ENCODE data around the gene KRTAP12-4. TPM values are rescaled to one million over a fixed set of nuclear protein-coding genes. Genes with fewer than 3 reads are reported as not detected.

Gene KRTAP12-4
- total RNA-seq, 2 experiments from 2014 or later, result not detected

- H3K4me2 ChIP-seq (ENCODE audit: low read length), result no peak overlapping the region
- no peaks in the 10 kb centered on the region for H3K4me1 ChIP-seq (ENCODE audit: insufficient read depth, low read length, poor library complexity, severe bottlenecking)
- no peaks in the 10 kb centered on the region for H3K9me3 ChIP-seq (ENCODE audit: low read length)
- no peaks in the 10 kb centered on the region for H4K20me1 ChIP-seq (ENCODE audit: insufficient read depth, low read length)
- TF ChIP-seq EZH2phosphoT487 (IDR thresholded peaks at IDR 0.05; ENCODE audit: borderline replicate concordance, low read depth, low read length) (no peak), CTCF (conservative IDR thresholded peaks at IDR 0.05; ENCODE audit: low read length) (no peak)
- ChIA-PET CTCF (ENCODE audit: unreplicated experiment) (no interaction called here), POLR2A (no interaction called here)
- no peaks in the 10 kb centered on the region for H3K79me2 ChIP-seq (ENCODE audit: insufficient read depth, low read depth, low read length)
- H2AFZ ChIP-seq (ENCODE audit: low read length), result no peak overlapping the region
- no peaks in the 10 kb centered on the region for H3K36me3 ChIP-seq (ENCODE audit: insufficient read depth, low read length)
- H3K9me2 ChIP-seq (ENCODE audit: insufficient read depth, low read length), result no peaks in the 10 kb centered on the region
- no peak overlapping the region for H3K27ac ChIP-seq (ENCODE audit: low read depth, low read length, poor library complexity, severe bottlenecking)
- no peak overlapping the region for H3K4me3 ChIP-seq (ENCODE audit: low read depth, low read length, poor library complexity, severe bottlenecking)
- DNase-seq (ENCODE audit: low spot score), result no peak
- intact Hi-C loops (cut with micrococcal nuclease; ENCODE audit: unreplicated experiment), result no loop called here
- BruUV-seq (replicated peaks), result no TSS peak
Measured at GRCh38 chr21:44684483-44684882, 30.0 kb upstream of the KRTAP12-4 start.

- Histone ChIP-seq H2AFZ (ENCODE audit: low read length) (no peak overlapping the region), H3K27ac (ENCODE audit: low read depth, low read length, poor library complexity, severe bottlenecking) (no peak overlapping the region), H3K36me3 (ENCODE audit: insufficient read depth, low read length) (no peaks in the 10 kb centered on the region), H3K9me3 (ENCODE audit: low read length) (no peaks in the 10 kb centered on the region), H3K9me2 (ENCODE audit: insufficient read depth, low read length) (no peaks in the 10 kb centered on the region), H3K4me3 (ENCODE audit: low read depth, low read length, poor library complexity, severe bottlenecking) (no peak overlapping the region), H3K79me2 (ENCODE audit: insufficient read depth, low read depth, low read length) (no peaks in the 10 kb centered on the region), H4K20me1 (ENCODE audit: insufficient read depth, low read length) (no peaks in the 10 kb centered on the region), H3K4me2 (ENCODE audit: low read length) (no peak overlapping the region), H3K4me1 (ENCODE audit: insufficient read depth, low read length, poor library complexity, severe bottlenecking) (no peaks in the 10 kb centered on the region)
- intact Hi-C loops (cut with micrococcal nuclease; ENCODE audit: unreplicated experiment), result no loop called here
- POLR2A ChIA-PET, result no interaction called here
- CTCF ChIA-PET (ENCODE audit: unreplicated experiment), result no interaction called here
- no TSS peak for BruUV-seq (replicated peaks)
- no peak for DNase-seq (ENCODE audit: low spot score)
- no peak for TF ChIP-seq EZH2phosphoT487 (IDR thresholded peaks at IDR 0.05; ENCODE audit: borderline replicate concordance, low read depth, low read length)
- no peak for TF ChIP-seq CTCF (conservative IDR thresholded peaks at IDR 0.05; ENCODE audit: low read length)
Measured at GRCh38 chr21:44684077-44684476, 29.6 kb upstream of the KRTAP12-4 start.

- Histone ChIP-seq H3K9me2 (ENCODE audit: insufficient read depth, low read length) (no peaks in the 10 kb centered on the region), H4K20me1 (ENCODE audit: insufficient read depth, low read length) (no peaks in the 10 kb centered on the region), H3K79me2 (ENCODE audit: insufficient read depth, low read depth, low read length) (no peaks in the 10 kb centered on the region), H3K4me1 (ENCODE audit: insufficient read depth, low read length, poor library complexity, severe bottlenecking) (no peaks in the 10 kb centered on the region), H3K4me2 (ENCODE audit: low read length) (no peak overlapping the region), H2AFZ (ENCODE audit: low read length) (no peak overlapping the region), H3K36me3 (ENCODE audit: insufficient read depth, low read length) (no peaks in the 10 kb centered on the region), H3K9me3 (ENCODE audit: low read length) (no peaks in the 10 kb centered on the region), H3K27ac (ENCODE audit: low read depth, low read length, poor library complexity, severe bottlenecking) (no peak overlapping the region), H3K4me3 (ENCODE audit: low read depth, low read length, poor library complexity, severe bottlenecking) (no peak overlapping the region)
- no TSS peak for BruUV-seq (replicated peaks)
- intact Hi-C loops (cut with micrococcal nuclease; ENCODE audit: unreplicated experiment), result no loop called here
- POLR2A ChIA-PET, result no interaction called here
- TF ChIP-seq CTCF (conservative IDR thresholded peaks at IDR 0.05; ENCODE audit: low read length) (no peak), EZH2phosphoT487 (IDR thresholded peaks at IDR 0.05; ENCODE audit: borderline replicate concordance, low read depth, low read length) (no peak)
- no peak for DNase-seq (ENCODE audit: low spot score)
- CTCF ChIA-PET (ENCODE audit: unreplicated experiment), result no interaction called here
Measured at GRCh38 chr21:44682580-44683151, 28.2 kb upstream of the KRTAP12-4 start.
